Naive thymus-derived CD4-positive, alpha-beta T cell (primary cell): Measurements from ENCODE around the gene CCNB3. TPM values are rescaled to one million over a fixed set of nuclear protein-coding genes. Genes with fewer than 3 reads are reported as not detected.
"Not testable (repeated sequence)": the region's sequence is repeated elsewhere in the genome, so short reads cannot be mapped to it uniquely, and the experiment has no call there.

Source experiments
- ATAC-seq: fragments of 150-1000 bp; cut with Tn5 transposase; 2 replicates; pipeline ENCODE4 v1.10.0; 2021; ENCODE audit warnings: mild to moderate bottlenecking, moderate library complexity
- CTCF ChIA-PET: fragments of 350-600 bp; sonication (Branson Sonifier 250); formaldehyde crosslinking; loops from one replicate; lab custom pipeline; 2021; ENCODE audit warnings: antibody characterized with exemption; lab: Charles Lee
- POLR2A ChIA-PET: fragments of 350-600 bp; sonication (Branson Sonifier 250); formaldehyde crosslinking; loops from one replicate; lab custom pipeline; 2021; ENCODE audit warnings: antibody characterized with exemption, inconsistent platforms; lab: Charles Lee
- DNase-seq, 9 donors: peaks; one replicate each; pipeline versions ENCODE4 v3.0.0 to v3.0.0-alpha.2; 2020 to 2022; ENCODE audit warnings: mixed read lengths in 1 of 9
- H3K27ac ChIP-seq: one replicate; pipeline ENCODE4 v1.7.0; 2013; ENCODE audit warnings: mild to moderate bottlenecking, low read depth, low read length, moderate library complexity
- H3K27me3 ChIP-seq, 2 donors: one replicate each; pipeline ENCODE4 v1.7.0; 2013; ENCODE audit warnings: low read length in 2 of 2, mild to moderate bottlenecking in 2 of 2, moderate library complexity in 2 of 2; ENCODE audit not compliant: control insufficient read depth in 2 of 2, insufficient read depth in 2 of 2
- H3K36me3 ChIP-seq, 3 experiments: 1 replicate in 2 of 3; 2 replicates in 1 of 3; pipeline ENCODE4 v1.7.0; 2013; ENCODE audit warnings: low read length in 3 of 3, mild to moderate bottlenecking in 3 of 3, moderate library complexity in 1 of 3; ENCODE audit not compliant: insufficient read depth in 3 of 3, control insufficient read depth in 2 of 3
- H3K4me1 ChIP-seq, 2 donors: one replicate each; pipeline ENCODE4 v1.7.0; 2013; ENCODE audit warnings: low read length in 2 of 2, mild to moderate bottlenecking in 2 of 2, moderate library complexity in 1 of 2; ENCODE audit not compliant: control insufficient read depth in 2 of 2, insufficient read depth in 2 of 2
- H3K4me3 ChIP-seq: 2 replicates; pipeline ENCODE4 v1.7.0; 2013; ENCODE audit warnings: mild to moderate bottlenecking, low read length
- H3K9me3 ChIP-seq, 3 experiments: 1 replicate in 2 of 3; 2 replicates in 1 of 3; pipeline ENCODE4 v1.7.0; 2013; ENCODE audit warnings: low read length in 3 of 3; ENCODE audit not compliant: control insufficient read depth in 2 of 3
- H3K27ac Mint-ChIP-seq, 9 donors: one replicate each; pipeline ENCODE4 v1.8.0; 2020 to 2022; ENCODE audit warnings: mixed read lengths in 9 of 9, mild to moderate bottlenecking in 8 of 9, moderate library complexity in 5 of 9, inconsistent platforms in 2 of 9
- H3K27me3 Mint-ChIP-seq, 5 donors: one replicate each; pipeline ENCODE4 v1.8.0; 2021 to 2022; ENCODE audit warnings: mixed read lengths in 5 of 5, mild to moderate bottlenecking in 1 of 5
- H3K36me3 Mint-ChIP-seq, 5 donors: one replicate each; pipeline ENCODE4 v1.8.0; 2020 to 2022; ENCODE audit warnings: mixed read lengths in 5 of 5, mild to moderate bottlenecking in 3 of 5, inconsistent platforms in 1 of 5
- H3K4me1 Mint-ChIP-seq, 7 donors: one replicate each; pipeline ENCODE4 v1.8.0; 2020 to 2022; ENCODE audit warnings: mixed read lengths in 7 of 7, mild to moderate bottlenecking in 3 of 7, inconsistent platforms in 1 of 7
- H3K4me3 Mint-ChIP-seq, 10 donors: one replicate each; pipeline ENCODE4 v1.8.0; 2020 to 2022; ENCODE audit warnings: mild to moderate bottlenecking in 10 of 10, mixed read lengths in 10 of 10, moderate library complexity in 6 of 10, inconsistent platforms in 2 of 10
- H3K9me3 Mint-ChIP-seq, 11 donors: one replicate each; pipeline ENCODE4 v1.8.0; 2020 to 2022; ENCODE audit warnings: mixed read lengths in 11 of 11, mild to moderate bottlenecking in 4 of 11, inconsistent platforms in 1 of 11, moderate library complexity in 1 of 11
- intact Hi-C, 2 donors: fragments of 100-400 bp; cut with micrococcal nuclease; formaldehyde crosslinking; loops; one replicate each; pipeline ENCODE4 v1.15.1; 2023
- polyA plus RNA-seq, 2 donors: library from polyadenylated mRNA; unstranded; fragments of 300-500 nt; fragmentation: Illumina TruSeq; gene quantifications; one replicate each; pipeline ENCODE4 v1.2.3, GENCODE V29; 2021
- total RNA-seq, 6 experiments: library from RNA in 5 of 6; stranded (reverse) in 5 of 6; gene quantifications; 1 replicate in 5 of 6; 2 replicates in 1 of 6; pipeline ENCODE4 v1.2.3 and lab custom pipeline; 2021 to 2026

The CCNB3 gene
- total and polyA plus RNA-seq, 7 experiments from 2014 or later: 0.22 to 2.3 (median 0.31) TPM

- peaks cover 0 to 2% (median 0%) of the 10 kb centered on the region in 11 donors for H3K9me3 Mint-ChIP-seq
These were observed 3.7 kb upstream of the CCNB3 start, which contains the start of gene AKAP4 for GRCh38 chrX:50200907-50201306. AKAP4 (minus strand) TSS chrX:50201007; CDS start chrX:50200889, 118 bp downstream.

GRCh38 chrX:50202539-50202938 is 2.0 kb upstream of the CCNB3 start:
- Mint-ChIP-seq H3K36me3 (peaks cover 0 to 2% (median 0%) of the 10 kb centered on the region in 5 donors), H3K9me3 (no peaks in the 10 kb centered on the region), H3K4me3 (peak overlapping the region in 1 of 10 donors; percentile 2), H3K27ac (peak overlapping the region in 1 of 9 donors; percentile 30), H3K27me3 (peaks cover 0 to 9% (median 3%) of the 10 kb centered on the region in 5 donors), H3K4me1 (peaks cover 0 to 17% (median 17%) of the 10 kb centered on the region in 7 donors)
- no peak for DNase-seq
- Histone ChIP-seq H3K27me3 (no peaks in the 10 kb centered on the region), H3K4me3 (no peak overlapping the region), H3K9me3 (no peaks in the 10 kb centered on the region), H3K27ac (no peak overlapping the region), H3K4me1 (peaks cover 6 to 7% of the 10 kb centered on the region in 2 donors), H3K36me3 (no peaks in the 10 kb centered on the region)
- ChIA-PET POLR2A (no interaction called here), CTCF (no interaction called here)
- intact Hi-C loops: no loop called here
- ATAC-seq: no peak

More at GRCh38 chrX:50200907-50201306, 3.7 kb upstream of the CCNB3 start, which contains the start of gene AKAP4:
- POLR2A ChIA-PET: no interaction called here
- CTCF ChIA-PET: no interaction called here
- Mint-ChIP-seq H3K27ac (no peak within 1 kb of the TSS), H3K4me1 (peaks cover 0 to 17% (median 17%) of the 10 kb centered on the region in 7 donors), H3K36me3 (peaks cover 0 to 2% (median 0%) of the 10 kb centered on the region in 5 donors), H3K27me3 (peaks cover 0 to 19% (median 8%) of the 10 kb centered on the region in 5 donors), H3K4me3 (no peak within 1 kb of the TSS)
- DNase-seq (no peak), ATAC-seq (no peak)
- no peaks in the 10 kb centered on the region for H3K27me3 ChIP-seq
- intact Hi-C loops: no loop called here
- no peak within 1 kb of the TSS for H3K4me3 ChIP-seq
- H3K4me1 ChIP-seq: peaks cover 6 to 7% of the 10 kb centered on the region in 2 donors
- no peaks in the 10 kb centered on the region for H3K9me3 ChIP-seq
- no peak within 1 kb of the TSS for H3K27ac ChIP-seq
- H3K36me3 ChIP-seq: no peaks in the 10 kb centered on the region

GRCh38 chrX:50206753-50207152 is 2.2 kb downstream of the CCNB3 start:
- Histone ChIP-seq H3K4me1 (peaks cover 6 to 7% of the 10 kb centered on the region in 2 donors), H3K4me3 (no peak overlapping the region), H3K9me3 (no peaks in the 10 kb centered on the region), H3K36me3 (no peaks in the 10 kb centered on the region), H3K27ac (no peak overlapping the region), H3K27me3 (no peaks in the 10 kb centered on the region)
- ChIA-PET CTCF (interaction anchor here (0.7 kb wide), 1 partner anchor 53 kb away, joined by 5 read pairs; no protein-coding TSS in a partner anchor), POLR2A (no interaction called here)
- Mint-ChIP-seq H3K27ac (no peak overlapping the region), H3K9me3 (no peaks in the 10 kb centered on the region), H3K27me3 (no peaks in the 10 kb centered on the region), H3K4me1 (peaks cover 0 to 17% (median 17%) of the 10 kb centered on the region in 7 donors), H3K4me3 (no peak overlapping the region), H3K36me3 (peaks cover 0 to 2% (median 0%) of the 10 kb centered on the region in 5 donors)
- DNase-seq (no peak), ATAC-seq (no peak)
- intact Hi-C loops: no loop called here

GRCh38 chrX:50211510-50211909 is 6.9 kb downstream of the CCNB3 start:
- no peak overlapping the region for H3K27ac ChIP-seq
- no peak for DNase-seq
- no peaks in the 10 kb centered on the region for H3K27me3 Mint-ChIP-seq
- peaks cover 0 to 1% (median 0%) of the 10 kb centered on the region in 11 donors for H3K9me3 Mint-ChIP-seq
- ChIA-PET CTCF (no interaction called here), POLR2A (no interaction called here)
- no peak overlapping the region for H3K4me3 ChIP-seq
- no peaks in the 10 kb centered on the region for H3K27me3 ChIP-seq
- no peaks in the 10 kb centered on the region for H3K9me3 ChIP-seq
- no peak overlapping the region for H3K4me3 Mint-ChIP-seq
- H3K4me1 Mint-ChIP-seq: no peaks in the 10 kb centered on the region
- H3K27ac Mint-ChIP-seq: no peak overlapping the region
- no peaks in the 10 kb centered on the region for H3K36me3 Mint-ChIP-seq
- no peak for ATAC-seq
- no peaks in the 10 kb centered on the region for H3K4me1 ChIP-seq
- no peaks in the 10 kb centered on the region for H3K36me3 ChIP-seq
- intact Hi-C loops: no loop called here

GRCh38 chrX:50281253-50281652 is 76.7 kb downstream of the CCNB3 start:
- no peak overlapping the region for H3K27ac Mint-ChIP-seq
- Histone ChIP-seq H3K4me1 (no peaks in the 10 kb centered on the region), H3K9me3 (no peaks in the 10 kb centered on the region), H3K4me3 (no peak overlapping the region), H3K27me3 (no peaks in the 10 kb centered on the region), H3K36me3 (no peaks in the 10 kb centered on the region), H3K27ac (no peak overlapping the region)
- peaks cover 0 to 2% (median 0%) of the 10 kb centered on the region in 11 donors for H3K9me3 Mint-ChIP-seq
- DNase-seq (no peak), ATAC-seq (no peak)
- ChIA-PET CTCF (no interaction called here), POLR2A (no interaction called here)
- no peaks in the 10 kb centered on the region for H3K4me1 Mint-ChIP-seq
- no peaks in the 10 kb centered on the region for H3K27me3 Mint-ChIP-seq
- intact Hi-C loops: no loop called here
- no peak overlapping the region for H3K4me3 Mint-ChIP-seq
- no peaks in the 10 kb centered on the region for H3K36me3 Mint-ChIP-seq

- Mint-ChIP-seq H3K4me3 (no peak overlapping the region), H3K36me3 (no peaks in the 10 kb centered on the region), H3K9me3 (peaks cover 0 to 6% (median 0%) of the 10 kb centered on the region in 11 donors), H3K27me3 (no peaks in the 10 kb centered on the region), H3K27ac (no peak overlapping the region), H3K4me1 (no peaks in the 10 kb centered on the region)
- H3K9me3 ChIP-seq: no peaks in the 10 kb centered on the region
- POLR2A ChIA-PET: no interaction called here
- no peak overlapping the region for H3K27ac ChIP-seq
- ATAC-seq (no peak), DNase-seq (no peak)
- CTCF ChIA-PET: no interaction called here
- H3K36me3 ChIP-seq: no peaks in the 10 kb centered on the region
- no peak overlapping the region for H3K4me3 ChIP-seq
- intact Hi-C loops: no loop called here
- H3K27me3 ChIP-seq: no peaks in the 10 kb centered on the region
- no peaks in the 10 kb centered on the region for H3K4me1 ChIP-seq
These were observed 122.7 kb downstream of the CCNB3 start for GRCh38 chrX:50327235-50327634.

GRCh38 chrX:50332668-50333067 is 128.1 kb downstream of the CCNB3 start:
- H3K27me3 ChIP-seq, CTCF ChIA-PET, H3K4me1 ChIP-seq, H3K27me3 Mint-ChIP-seq, H3K4me3 Mint-ChIP-seq, H3K36me3 ChIP-seq, H3K27ac Mint-ChIP-seq, H3K4me1 Mint-ChIP-seq, DNase-seq, H3K9me3 ChIP-seq, H3K4me3 ChIP-seq, H3K36me3 Mint-ChIP-seq, H3K27ac ChIP-seq, ATAC-seq, POLR2A ChIA-PET: not testable (repeated sequence)
- intact Hi-C loops: loop anchor here in 1 of 2 donors (5.0 kb wide), 1 partner anchor 415 kb away; no protein-coding TSS in a partner anchor
- H3K9me3 Mint-ChIP-seq: peaks cover 0 to 11% (median 0%) of the 10 kb centered on the region in 11 donors
